GM12874 (cell line): ENCODE data around the gene DPP4.

Experiments used
- TF ChIP-seq, protein P1 (sequence below): IDR thresholded peaks from 2 replicates; pipeline ENCODE4 v1.5.1; 2011; ENCODE audit warnings: low read depth, mild to moderate bottlenecking, control low read depth, low read length, moderate library complexity; ENCODE audit not compliant: insufficient read depth

DPP4 gene

DNA sequence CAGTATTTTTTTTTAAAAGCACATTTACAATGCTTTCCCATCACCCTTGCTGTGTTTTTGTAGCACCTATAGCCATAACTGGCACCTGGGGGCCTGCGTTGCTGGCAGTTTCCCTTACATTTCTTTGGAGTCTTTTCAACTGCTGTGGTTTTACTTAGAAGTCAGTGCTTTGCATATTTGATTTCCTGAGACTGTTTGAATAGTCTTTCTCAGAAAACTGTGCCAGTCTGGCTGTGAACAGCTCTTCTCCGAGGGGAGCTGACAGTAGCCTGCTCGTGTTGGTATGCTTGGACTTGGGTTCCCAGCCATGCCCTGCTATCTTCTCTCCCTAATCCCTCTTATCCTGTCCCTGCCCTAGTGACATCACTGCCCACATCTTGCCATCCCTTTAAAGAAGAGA lies 81.5 kb downstream of the DPP4 start:
- TF ChIP-seq, protein P1, sequence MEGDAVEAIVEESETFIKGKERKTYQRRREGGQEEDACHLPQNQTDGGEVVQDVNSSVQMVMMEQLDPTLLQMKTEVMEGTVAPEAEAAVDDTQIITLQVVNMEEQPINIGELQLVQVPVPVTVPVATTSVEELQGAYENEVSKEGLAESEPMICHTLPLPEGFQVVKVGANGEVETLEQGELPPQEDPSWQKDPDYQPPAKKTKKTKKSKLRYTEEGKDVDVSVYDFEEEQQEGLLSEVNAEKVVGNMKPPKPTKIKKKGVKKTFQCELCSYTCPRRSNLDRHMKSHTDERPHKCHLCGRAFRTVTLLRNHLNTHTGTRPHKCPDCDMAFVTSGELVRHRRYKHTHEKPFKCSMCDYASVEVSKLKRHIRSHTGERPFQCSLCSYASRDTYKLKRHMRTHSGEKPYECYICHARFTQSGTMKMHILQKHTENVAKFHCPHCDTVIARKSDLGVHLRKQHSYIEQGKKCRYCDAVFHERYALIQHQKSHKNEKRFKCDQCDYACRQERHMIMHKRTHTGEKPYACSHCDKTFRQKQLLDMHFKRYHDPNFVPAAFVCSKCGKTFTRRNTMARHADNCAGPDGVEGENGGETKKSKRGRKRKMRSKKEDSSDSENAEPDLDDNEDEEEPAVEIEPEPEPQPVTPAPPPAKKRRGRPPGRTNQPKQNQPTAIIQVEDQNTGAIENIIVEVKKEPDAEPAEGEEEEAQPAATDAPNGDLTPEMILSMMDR: no peak

DNA sequence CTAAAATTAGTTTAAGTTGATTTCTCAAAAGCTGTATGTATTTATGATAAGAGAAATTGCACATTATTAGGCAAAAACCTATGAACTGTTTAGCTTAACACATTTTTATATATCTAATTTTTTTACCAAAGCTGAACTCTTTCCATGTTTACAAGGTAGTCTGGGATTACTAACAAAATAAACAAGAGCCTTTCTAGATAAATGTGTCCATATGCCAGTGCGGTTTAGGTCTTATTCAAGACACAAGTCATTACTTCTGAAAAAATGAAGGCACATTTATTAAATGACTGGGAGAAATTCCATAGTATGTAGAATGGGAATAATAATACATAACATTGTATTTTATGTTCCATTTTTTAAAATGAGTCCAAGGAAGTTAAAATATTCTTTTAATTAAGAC lies 82.0 kb downstream of the DPP4 start:
- TF ChIP-seq, protein P1: no peak

DNA sequence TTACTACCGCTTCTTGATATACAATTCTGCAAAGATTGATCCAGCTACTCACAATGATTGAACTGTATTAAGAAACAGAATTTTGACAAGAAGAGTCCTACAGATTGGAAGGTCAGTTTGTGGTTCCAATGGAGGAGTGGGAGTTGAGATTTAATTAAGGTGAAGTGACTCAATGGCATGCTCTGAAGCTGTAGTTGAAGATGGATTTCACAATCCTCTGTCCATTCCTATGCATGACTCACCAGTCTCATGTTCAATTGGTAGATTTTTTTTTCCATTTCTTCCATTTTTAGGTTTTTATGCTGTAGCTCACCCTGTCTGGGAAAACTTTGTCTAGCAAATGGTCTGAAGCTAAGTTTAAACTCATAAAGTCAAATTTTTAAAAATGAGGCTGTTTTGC lies 83.3 kb downstream of the DPP4 start:
- TF ChIP-seq, protein P1: no peak

DNA sequence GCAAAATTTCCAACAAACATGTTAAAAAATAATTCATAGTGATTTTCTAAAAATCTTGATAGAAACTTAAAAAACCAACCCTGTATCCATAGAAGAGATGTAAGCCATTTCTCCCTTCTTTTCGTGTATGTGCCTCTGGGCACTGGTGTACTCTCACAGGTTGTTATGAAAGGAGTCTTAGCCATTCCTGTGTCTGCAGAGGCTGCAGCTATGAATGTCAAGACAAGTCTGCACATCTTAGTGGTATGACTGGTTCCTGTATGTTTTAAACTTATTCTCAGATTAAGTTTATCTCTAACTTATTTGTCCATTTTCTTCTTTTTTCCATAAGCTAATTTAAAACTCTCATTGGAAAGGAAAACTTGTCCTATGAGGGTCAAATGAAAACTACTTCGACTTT lies 84.0 kb downstream of the DPP4 start:
- TF ChIP-seq, protein P1: no peak

DNA sequence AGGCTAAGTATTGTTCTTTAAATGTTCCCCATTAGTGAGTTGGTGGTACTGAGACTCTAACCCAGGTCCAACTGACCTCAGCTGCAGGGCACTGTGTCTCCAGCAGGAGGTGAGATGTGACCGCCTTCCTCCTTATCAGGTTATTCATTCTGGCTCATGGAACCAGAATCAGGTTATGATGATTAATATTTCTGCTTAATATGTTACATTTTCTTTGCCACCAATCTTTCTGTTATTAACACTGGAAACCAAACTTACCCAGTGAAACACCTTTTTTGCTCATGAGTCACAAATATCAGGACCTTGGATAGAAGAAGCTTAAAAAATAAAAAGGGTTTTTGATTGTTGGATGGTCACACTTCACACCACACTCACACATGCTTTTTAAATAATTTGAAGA lies 85.4 kb downstream of the DPP4 start:
- TF ChIP-seq, protein P1: 0 out of 2 replicates have a peak, but pooled peaks have one; percentile 13

DNA sequence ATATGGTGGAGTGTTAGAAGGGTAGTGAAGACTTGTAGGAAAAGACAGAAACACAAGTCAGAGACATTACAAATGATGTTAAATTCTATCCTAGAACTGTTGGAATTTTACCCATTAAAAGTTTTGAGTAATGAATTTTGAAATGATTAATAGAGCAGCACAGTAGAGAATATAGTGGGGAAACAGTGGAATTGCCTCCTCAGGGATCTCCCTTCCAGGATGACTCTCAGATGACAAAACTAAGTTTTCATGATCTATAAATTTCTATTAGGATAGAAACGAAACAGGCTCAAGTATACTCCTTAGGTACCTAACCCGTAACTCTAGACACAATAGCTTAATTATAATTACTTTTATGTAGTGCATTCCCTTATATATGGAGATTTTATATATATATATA lies 86.7 kb downstream of the DPP4 start:
- TF ChIP-seq, protein P1: no peak

DNA sequence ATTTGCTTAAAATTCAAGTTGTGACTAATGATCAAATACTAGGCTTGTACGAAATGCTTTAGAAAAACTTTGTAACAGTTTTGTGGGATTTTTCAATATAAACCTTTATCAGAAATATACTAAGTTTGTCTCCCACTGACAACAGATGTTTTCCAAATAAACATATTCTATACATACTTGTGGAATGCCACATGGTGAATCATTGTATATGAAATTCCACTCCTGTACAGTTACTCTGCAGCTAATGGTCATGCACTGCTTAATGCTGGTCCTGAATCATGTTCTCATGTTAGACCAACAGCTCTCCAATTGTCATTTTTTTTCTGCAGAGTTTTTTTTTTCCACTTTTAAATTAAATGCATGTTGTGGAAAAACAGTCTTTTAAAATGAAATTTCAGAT lies 90.1 kb downstream of the DPP4 start:
- TF ChIP-seq, protein P1: no peak

DNA sequence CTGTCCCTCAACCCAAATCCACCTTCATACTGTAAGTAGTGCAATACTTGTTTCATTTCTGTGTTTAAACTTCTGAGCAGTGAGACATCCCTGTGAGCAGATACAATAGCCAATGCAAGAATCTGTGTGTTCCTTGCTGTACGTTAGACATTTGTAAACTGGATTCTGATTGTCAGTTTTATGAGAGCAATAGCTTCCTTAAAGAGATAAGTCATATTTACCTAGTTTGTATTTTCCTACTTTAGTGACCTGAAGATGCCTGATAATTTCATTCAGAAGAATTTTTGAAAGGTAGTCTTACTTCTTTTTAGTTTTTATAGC lies 90.7 kb downstream of the DPP4 start:
- TF ChIP-seq, protein P1: no peak
